A549 (cell line): ENCODE results near the gene FOXP1. TPM values are rescaled to one million over a fixed set of nuclear protein-coding genes. Genes with fewer than 3 reads are reported as not detected.

Experiments used
- ATAC-seq, 2 experiments: fragments of 200-7000 bp in 1 of 2; fragments of >200 bp in 1 of 2; cut with Nextera tagmentation in 1 of 2; cut with Tn5 transposase in 1 of 2; 3 replicates each; pipeline versions ENCODE4 v1.8.0 to v1.9.1; 2018 to 2020; ENCODE audit warnings: mild to moderate bottlenecking in 1 of 2, moderate library complexity in 1 of 2
- CTCF ChIA-PET: fragments of 300-600 bp; sonication (Branson Sonifier 250); formaldehyde crosslinking; extraction: SDS; loops from one replicate; lab custom pipeline; 2021; ENCODE audit warnings: antibody characterized with exemption, inconsistent platforms; lab: Yijun Ruan, JAX
- POLR2A ChIA-PET: fragments of 350-600 bp; formaldehyde crosslinking; extraction: SDS; loops from one replicate; lab custom pipeline; 2021; ENCODE audit warnings: antibody characterized with exemption, inconsistent platforms; lab: Yijun Ruan, JAX
- DNase-seq, 2 experiments: peaks; one replicate each; pipeline versions ENCODE4 v3.0.0 to v3.0.0-alpha.2; 2011 to 2016; ENCODE audit warnings: low read depth in 1 of 2, low spot score in 1 of 2
- FAIRE-seq: peaks from 2 replicates; lab custom pipeline; 2011; peaks lifted over from hg19 to GRCh38; lab: Jason Lieb, UNC
- H3K27ac ChIP-seq, 2 experiments: fragments of >200 bp; sonication (Bioruptor Twin); formaldehyde crosslinking; 3 replicates each; pipeline ENCODE4 v1.5.1; 2016 to 2017
- H3K4me1 ChIP-seq: fragments of >200 bp; sonication (Bioruptor Twin); formaldehyde crosslinking; 3 replicates; pipeline ENCODE4 v1.6.1; 2016
- H3K4me2 ChIP-seq: fragments of >200 bp; sonication (Bioruptor Twin); formaldehyde crosslinking; 3 replicates; pipeline ENCODE4 v1.6.1; 2016
- H3K4me3 ChIP-seq: fragments of >200 bp; sonication (Bioruptor Twin); formaldehyde crosslinking; 3 replicates; pipeline ENCODE4 v1.5.1; 2016
- H3K9me3 ChIP-seq: fragments of >200 bp; sonication (Bioruptor Twin); formaldehyde crosslinking; 3 replicates; pipeline ENCODE4 v1.6.1; 2016
- BHLHE40 ChIP-seq: IDR thresholded peaks from 2 replicates; pipeline ENCODE4 v1.6.1; 2012; ENCODE audit warnings: low read depth, low read length, inconsistent platforms
- CHD2 ChIP-seq: fragments of 150-350 bp; IDR thresholded peaks from 2 replicates; pipeline ENCODE4 v1.6.1; 2014; ENCODE audit warnings: low read length; ENCODE audit not compliant: partially characterized antibody
- EHMT2 ChIP-seq: fragments of 200-600 bp; sonication (generic); IDR thresholded peaks from 2 replicates; pipeline ENCODE4 v1.6.1; 2016; ENCODE audit warnings: antibody characterized with exemption, low read depth, mild to moderate bottlenecking, moderate library complexity
- ESRRA ChIP-seq: fragments of 150-350 bp; IDR thresholded peaks from 2 replicates; pipeline ENCODE4 v1.6.1; 2014; ENCODE audit warnings: mild to moderate bottlenecking, low read length, borderline replicate concordance
- FOSB ChIP-seq: fragments of 250-450 bp; sonication (Bioruptor Pico); IDR thresholded peaks from 2 replicates; pipeline ENCODE4 v1.5.0; 2020; ENCODE audit warnings: mild to moderate bottlenecking, moderate library complexity
- FOXS1 ChIP-seq: fragments of 250-450 bp; sonication (Bioruptor Pico); IDR thresholded peaks from 2 replicates; pipeline ENCODE4 v1.5.0; 2020; ENCODE audit warnings: mild to moderate bottlenecking, moderate library complexity
- GATA3 ChIP-seq: IDR thresholded peaks from 2 replicates; pipeline ENCODE4 v1.6.1; 2012; ENCODE audit warnings: borderline replicate concordance
- HOXB13 ChIP-seq: fragments of 250-450 bp; sonication (Bioruptor Pico); IDR thresholded peaks from 2 replicates; pipeline ENCODE4 v1.5.0; 2020; ENCODE audit warnings: low read depth, mild to moderate bottlenecking, moderate library complexity
- JUNB ChIP-seq: fragments of >200 bp; sonication (Bioruptor Twin); formaldehyde crosslinking; IDR thresholded peaks from 2 replicates; pipeline ENCODE4 v1.6.1; 2016
- KDM5A ChIP-seq: fragments of 200-600 bp; sonication (generic); IDR thresholded peaks from 2 replicates; pipeline ENCODE4 v1.6.1; 2016; ENCODE audit warnings: antibody characterized with exemption, mild to moderate bottlenecking
- MAFK ChIP-seq: fragments of 450-650 bp; IDR thresholded peaks from 2 replicates; pipeline ENCODE4 v1.6.1; 2014; ENCODE audit not compliant: partially characterized antibody
- NFE2L2 ChIP-seq: fragments of 150-350 bp; conservative IDR thresholded peaks from 2 replicates; pipeline ENCODE4 v1.6.1; 2014; ENCODE audit warnings: low read length
- RCOR1 ChIP-seq: fragments of 150-350 bp; IDR thresholded peaks from 2 replicates; pipeline ENCODE4 v1.6.1; 2014; ENCODE audit warnings: antibody characterized with exemption, low read length, low read depth
- RFX5 ChIP-seq: fragments of 450-650 bp; IDR thresholded peaks from 2 replicates; pipeline ENCODE4 v1.7.1; 2014; ENCODE audit warnings: antibody characterized with exemption, mild to moderate bottlenecking, moderate library complexity
- RNF2 ChIP-seq: fragments of 200-600 bp; sonication (generic); IDR thresholded peaks from 2 replicates; pipeline ENCODE4 v1.6.1; 2016; ENCODE audit warnings: low read depth, mild to moderate bottlenecking, antibody characterized with exemption, moderate library complexity, borderline replicate concordance
- ZFP36 ChIP-seq: fragments of 450-650 bp; IDR thresholded peaks from 2 replicates; pipeline ENCODE4 v1.6.1; 2014; ENCODE audit warnings: borderline replicate concordance; ENCODE audit not compliant: partially characterized antibody
- WGBS: methylation state at CpG from one replicate; pipeline ENCODE4 v1.1.6; 2017; ENCODE audit errors: missing lambda C conversion rate; 5-methylcytosine and 5-hydroxymethylcytosine counted together
- polyA plus RNA-seq, 4 experiments: library from polyadenylated mRNA; depleted of rRNA in 3 of 4; stranded (reverse); fragments of >200 nt; fragmentation: RNase III in 1 of 4; extraction: RNeasy Plus Mini Kit Qiagen cat#74134 plus additional on column Dnase treatment in 1 of 4; gene quantifications; 2 replicates in 3 of 4; 3 replicates in 1 of 4; pipeline ENCODE4 v1.2.3, GENCODE V29; 2011 to 2017
- TF ChIP-seq, protein P1 (sequence below): IDR thresholded peaks from 2 replicates; pipeline ENCODE4 v1.6.1; 2012; ENCODE audit warnings: low read depth, borderline replicate concordance
- TF ChIP-seq, protein P2 (sequence below): IDR thresholded peaks from 2 replicates; pipeline ENCODE4 v1.6.1; 2012
- TF ChIP-seq, protein P3 (sequence below): fragments of >200 bp; sonication (Bioruptor Twin); formaldehyde crosslinking; IDR thresholded peaks from 3 replicates; pipeline ENCODE4 v1.5.1; 2016
- TF ChIP-seq, protein P4 (sequence below): fragments of >200 bp; sonication (Bioruptor Twin); formaldehyde crosslinking; IDR thresholded peaks from 2 replicates; pipeline ENCODE4 v1.6.1; 2016
- TF ChIP-seq, protein P5 (sequence below): fragments of 200-600 bp; sonication (generic); IDR thresholded peaks from 2 replicates; pipeline ENCODE4 v1.6.1; 2016; ENCODE audit warnings: antibody characterized with exemption, mild to moderate bottlenecking, moderate library complexity
- TF ChIP-seq, protein P6 (sequence below): fragments of >200 bp; sonication (Bioruptor Twin); formaldehyde crosslinking; IDR thresholded peaks from 3 replicates; pipeline ENCODE4 v1.6.1; 2016

FOXP1 gene
- polyA plus RNA-seq, 2 of the 4 experiments (the other 2 are of a cell fraction) = 12.8 to 13.9 TPM

GRCh38 chr3:71127844-71128243 lies 455.7 kb downstream of the FOXP1 start:
- peaks cover 45% of the 10 kb centered on the region for H3K4me1 ChIP-seq
- H3K4me3 ChIP-seq = no peak overlapping the region
- peak overlapping the region; percentile 81 for H3K4me2 ChIP-seq
- POLR2A ChIA-PET = no interaction called here
- peak overlapping the region; percentile 4 to 66; a peak in 5 of 6 replicates for H3K27ac ChIP-seq
- FAIRE-seq = no peak
- no peak for ATAC-seq
- 76% methylated on average over 7 of the region's 7 CpGs for WGBS
- CTCF ChIA-PET = no interaction called here
- TF ChIP-seq HOXB13 (no peak), RFX5 (no peak), KDM5A (no peak), RCOR1 (no peak), ZFP36 (no peak), JUNB (no peak), ESRRA (no peak), BHLHE40 (no peak), FOXS1 (no peak), MAFK (no peak), EHMT2 (no peak), CHD2 (no peak), GATA3 (no peak)
- TF ChIP-seq, protein P1, sequence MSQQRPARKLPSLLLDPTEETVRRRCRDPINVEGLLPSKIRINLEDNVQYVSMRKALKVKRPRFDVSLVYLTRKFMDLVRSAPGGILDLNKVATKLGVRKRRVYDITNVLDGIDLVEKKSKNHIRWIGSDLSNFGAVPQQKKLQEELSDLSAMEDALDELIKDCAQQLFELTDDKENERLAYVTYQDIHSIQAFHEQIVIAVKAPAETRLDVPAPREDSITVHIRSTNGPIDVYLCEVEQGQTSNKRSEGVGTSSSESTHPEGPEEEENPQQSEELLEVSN = no peak
- TF ChIP-seq, protein P2, sequence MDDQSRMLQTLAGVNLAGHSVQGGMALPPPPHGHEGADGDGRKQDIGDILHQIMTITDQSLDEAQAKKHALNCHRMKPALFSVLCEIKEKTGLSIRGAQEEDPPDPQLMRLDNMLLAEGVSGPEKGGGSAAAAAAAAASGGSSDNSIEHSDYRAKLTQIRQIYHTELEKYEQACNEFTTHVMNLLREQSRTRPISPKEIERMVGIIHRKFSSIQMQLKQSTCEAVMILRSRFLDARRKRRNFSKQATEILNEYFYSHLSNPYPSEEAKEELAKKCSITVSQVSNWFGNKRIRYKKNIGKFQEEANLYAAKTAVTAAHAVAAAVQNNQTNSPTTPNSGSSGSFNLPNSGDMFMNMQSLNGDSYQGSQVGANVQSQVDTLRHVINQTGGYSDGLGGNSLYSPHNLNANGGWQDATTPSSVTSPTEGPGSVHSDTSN = no peak
- TF ChIP-seq, protein P3, sequence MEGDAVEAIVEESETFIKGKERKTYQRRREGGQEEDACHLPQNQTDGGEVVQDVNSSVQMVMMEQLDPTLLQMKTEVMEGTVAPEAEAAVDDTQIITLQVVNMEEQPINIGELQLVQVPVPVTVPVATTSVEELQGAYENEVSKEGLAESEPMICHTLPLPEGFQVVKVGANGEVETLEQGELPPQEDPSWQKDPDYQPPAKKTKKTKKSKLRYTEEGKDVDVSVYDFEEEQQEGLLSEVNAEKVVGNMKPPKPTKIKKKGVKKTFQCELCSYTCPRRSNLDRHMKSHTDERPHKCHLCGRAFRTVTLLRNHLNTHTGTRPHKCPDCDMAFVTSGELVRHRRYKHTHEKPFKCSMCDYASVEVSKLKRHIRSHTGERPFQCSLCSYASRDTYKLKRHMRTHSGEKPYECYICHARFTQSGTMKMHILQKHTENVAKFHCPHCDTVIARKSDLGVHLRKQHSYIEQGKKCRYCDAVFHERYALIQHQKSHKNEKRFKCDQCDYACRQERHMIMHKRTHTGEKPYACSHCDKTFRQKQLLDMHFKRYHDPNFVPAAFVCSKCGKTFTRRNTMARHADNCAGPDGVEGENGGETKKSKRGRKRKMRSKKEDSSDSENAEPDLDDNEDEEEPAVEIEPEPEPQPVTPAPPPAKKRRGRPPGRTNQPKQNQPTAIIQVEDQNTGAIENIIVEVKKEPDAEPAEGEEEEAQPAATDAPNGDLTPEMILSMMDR = no peak
- TF ChIP-seq, protein P4, sequence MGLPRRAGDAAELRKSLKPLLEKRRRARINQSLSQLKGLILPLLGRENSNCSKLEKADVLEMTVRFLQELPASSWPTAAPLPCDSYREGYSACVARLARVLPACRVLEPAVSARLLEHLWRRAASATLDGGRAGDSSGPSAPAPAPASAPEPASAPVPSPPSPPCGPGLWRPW = no peak
- DNase-seq = no peak
- no peaks in the 10 kb centered on the region for H3K9me3 ChIP-seq

DNA sequence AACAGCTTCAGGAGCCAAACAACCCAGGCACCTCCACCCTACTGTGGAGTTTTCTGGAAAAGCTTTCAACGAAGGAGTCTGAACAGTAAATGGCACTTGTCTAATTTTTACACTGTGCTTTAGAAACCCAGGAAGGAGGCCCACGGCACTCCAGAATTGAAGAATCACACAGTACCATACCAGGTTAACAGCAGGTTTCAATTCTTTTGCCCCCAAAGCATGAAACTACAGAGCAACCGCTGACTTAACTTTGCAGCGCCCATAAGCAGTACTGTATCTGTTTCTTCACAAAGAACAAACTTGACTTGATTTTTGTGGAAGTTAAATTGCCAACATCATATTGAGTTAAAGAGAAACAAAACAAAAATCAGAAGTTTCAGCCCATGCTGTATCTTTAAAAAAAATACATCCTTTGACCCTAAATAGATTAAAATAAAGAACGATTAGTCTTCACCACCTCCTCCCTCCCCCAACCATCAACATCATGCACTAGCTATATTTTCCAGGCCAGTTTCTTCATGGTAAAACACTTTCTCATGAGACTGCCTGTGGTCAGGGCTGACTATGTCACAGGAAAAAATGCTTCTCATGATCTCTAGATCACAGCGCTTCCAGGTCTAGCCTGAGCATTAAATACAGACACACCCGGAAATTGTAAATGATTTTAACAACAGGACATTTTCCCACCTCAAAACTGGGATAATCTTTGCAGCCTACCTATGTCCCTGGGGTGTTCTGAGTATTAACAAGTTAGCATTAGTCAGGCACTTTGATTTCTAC lies 456.3 kb downstream of the FOXP1 start:
- DNase-seq = no peak
- H3K4me3 ChIP-seq = no peak overlapping the region
- TF ChIP-seq RNF2 = no peak
- TF ChIP-seq NFE2L2 = no peak
- TF ChIP-seq, protein P5, sequence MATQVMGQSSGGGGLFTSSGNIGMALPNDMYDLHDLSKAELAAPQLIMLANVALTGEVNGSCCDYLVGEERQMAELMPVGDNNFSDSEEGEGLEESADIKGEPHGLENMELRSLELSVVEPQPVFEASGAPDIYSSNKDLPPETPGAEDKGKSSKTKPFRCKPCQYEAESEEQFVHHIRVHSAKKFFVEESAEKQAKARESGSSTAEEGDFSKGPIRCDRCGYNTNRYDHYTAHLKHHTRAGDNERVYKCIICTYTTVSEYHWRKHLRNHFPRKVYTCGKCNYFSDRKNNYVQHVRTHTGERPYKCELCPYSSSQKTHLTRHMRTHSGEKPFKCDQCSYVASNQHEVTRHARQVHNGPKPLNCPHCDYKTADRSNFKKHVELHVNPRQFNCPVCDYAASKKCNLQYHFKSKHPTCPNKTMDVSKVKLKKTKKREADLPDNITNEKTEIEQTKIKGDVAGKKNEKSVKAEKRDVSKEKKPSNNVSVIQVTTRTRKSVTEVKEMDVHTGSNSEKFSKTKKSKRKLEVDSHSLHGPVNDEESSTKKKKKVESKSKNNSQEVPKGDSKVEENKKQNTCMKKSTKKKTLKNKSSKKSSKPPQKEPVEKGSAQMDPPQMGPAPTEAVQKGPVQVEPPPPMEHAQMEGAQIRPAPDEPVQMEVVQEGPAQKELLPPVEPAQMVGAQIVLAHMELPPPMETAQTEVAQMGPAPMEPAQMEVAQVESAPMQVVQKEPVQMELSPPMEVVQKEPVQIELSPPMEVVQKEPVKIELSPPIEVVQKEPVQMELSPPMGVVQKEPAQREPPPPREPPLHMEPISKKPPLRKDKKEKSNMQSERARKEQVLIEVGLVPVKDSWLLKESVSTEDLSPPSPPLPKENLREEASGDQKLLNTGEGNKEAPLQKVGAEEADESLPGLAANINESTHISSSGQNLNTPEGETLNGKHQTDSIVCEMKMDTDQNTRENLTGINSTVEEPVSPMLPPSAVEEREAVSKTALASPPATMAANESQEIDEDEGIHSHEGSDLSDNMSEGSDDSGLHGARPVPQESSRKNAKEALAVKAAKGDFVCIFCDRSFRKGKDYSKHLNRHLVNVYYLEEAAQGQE = no peak
- TF ChIP-seq, protein P4 = no peak
- TF ChIP-seq, protein P6, sequence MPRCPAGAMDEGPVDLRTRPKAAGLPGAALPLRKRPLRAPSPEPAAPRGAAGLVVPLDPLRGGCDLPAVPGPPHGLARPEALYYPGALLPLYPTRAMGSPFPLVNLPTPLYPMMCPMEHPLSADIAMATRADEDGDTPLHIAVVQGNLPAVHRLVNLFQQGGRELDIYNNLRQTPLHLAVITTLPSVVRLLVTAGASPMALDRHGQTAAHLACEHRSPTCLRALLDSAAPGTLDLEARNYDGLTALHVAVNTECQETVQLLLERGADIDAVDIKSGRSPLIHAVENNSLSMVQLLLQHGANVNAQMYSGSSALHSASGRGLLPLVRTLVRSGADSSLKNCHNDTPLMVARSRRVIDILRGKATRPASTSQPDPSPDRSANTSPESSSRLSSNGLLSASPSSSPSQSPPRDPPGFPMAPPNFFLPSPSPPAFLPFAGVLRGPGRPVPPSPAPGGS = no peak
- TF ChIP-seq FOSB (CRISPR knock-in tag) = no peak
- CTCF ChIA-PET = interaction anchor here (1.0 kb wide), 1 partner anchor 136 kb away, joined by 4 read pairs; no protein-coding TSS in a partner anchor
- peaks cover 39% of the 10 kb centered on the region; the same call in 2 of the 3 replicates for H3K4me1 ChIP-seq
- peak overlapping the region; percentile 81 for H3K4me2 ChIP-seq
- H3K27ac ChIP-seq = peak overlapping the region; percentile 4 to 66; a peak in 5 of 6 replicates
- H3K9me3 ChIP-seq = no peaks in the 10 kb centered on the region
- no peak for ATAC-seq
- 65% methylated on average over 7 of the region's 7 CpGs for WGBS
- no peak for FAIRE-seq
- POLR2A ChIA-PET = no interaction called here
